ENCODE data around the gene MACROH2A1.

Gene MACROH2A1

GRCh38 chr5:135345956-135346731, 52.9 kb downstream of the MACROH2A1 start:
- H3K9me3 ChIP-seq (ENCODE audit: insufficient read depth, low read length, severe bottlenecking), result no peaks in the 10 kb centered on the region
- no peak overlapping the region for H3K9ac ChIP-seq (ENCODE audit: low read depth, low read length)
- peaks cover 21% of the 10 kb centered on the region for H3K79me2 ChIP-seq (ENCODE audit: insufficient read depth, low read length)
- no peak for DNase-seq
- no peak overlapping the region for H3K4me3 ChIP-seq (ENCODE audit: low read depth in 1 of 2, low read length in 2 of 2)
- no peaks in the 10 kb centered on the region for H3K4me1 ChIP-seq (ENCODE audit: insufficient read depth, low read length)
- no peak overlapping the region for H3K4me2 ChIP-seq (ENCODE audit: insufficient read depth, low read length)
- H2AFZ ChIP-seq (ENCODE audit: low read depth, low read length), result no peak overlapping the region
- ATAC-seq (ENCODE audit: insufficient read depth, low read depth), result no peak
- no peaks in the 10 kb centered on the region for H3K27me3 ChIP-seq (ENCODE audit: insufficient read depth, low read length, poor library complexity)
- TF ChIP-seq EZH2 (IDR thresholded peaks at IDR 0.05; ENCODE audit: borderline replicate concordance, low read depth, low read length, severe bottlenecking), result no peak
- no peak for TF ChIP-seq CTCF (IDR thresholded peaks at IDR 0.05; ENCODE audit: borderline replicate concordance, extremely low read depth, low read length, poor library complexity, severe bottlenecking)
- H4K20me1 ChIP-seq (ENCODE audit: insufficient read depth, low read length), result peaks cover 55% of the 10 kb centered on the region
- H3K36me3 ChIP-seq (ENCODE audit: insufficient read depth, low read length), result peaks cover 99% of the 10 kb centered on the region
- H3K27ac ChIP-seq (ENCODE audit: low read length), result no peak overlapping the region

GRCh38 chr5:135344349-135344748, 54.7 kb downstream of the MACROH2A1 start:
- Histone ChIP-seq H3K36me3 (ENCODE audit: insufficient read depth, low read length) (peaks cover 99% of the 10 kb centered on the region), H3K27ac (ENCODE audit: low read length) (no peak overlapping the region), H3K4me2 (ENCODE audit: insufficient read depth, low read length) (no peak overlapping the region), H3K79me2 (ENCODE audit: insufficient read depth, low read length) (peaks cover 12% of the 10 kb centered on the region), H3K9ac (ENCODE audit: low read depth, low read length) (no peak overlapping the region), H2AFZ (ENCODE audit: low read depth, low read length) (no peak overlapping the region), H3K4me3 (ENCODE audit: low read depth in 1 of 2, low read length in 2 of 2) (no peak overlapping the region), H4K20me1 (ENCODE audit: insufficient read depth, low read length) (peaks cover 44% of the 10 kb centered on the region; the same call in 1 of the 2 replicates), H3K27me3 (ENCODE audit: insufficient read depth, low read length, poor library complexity) (no peaks in the 10 kb centered on the region), H3K4me1 (ENCODE audit: insufficient read depth, low read length) (no peaks in the 10 kb centered on the region), H3K9me3 (ENCODE audit: insufficient read depth, low read length, severe bottlenecking) (no peaks in the 10 kb centered on the region)
- TF ChIP-seq EZH2 (IDR thresholded peaks at IDR 0.05; ENCODE audit: borderline replicate concordance, low read depth, low read length, severe bottlenecking) (no peak), CTCF (IDR thresholded peaks at IDR 0.05; ENCODE audit: borderline replicate concordance, extremely low read depth, low read length, poor library complexity, severe bottlenecking) (no peak)
- ATAC-seq (ENCODE audit: insufficient read depth, low read depth) (no peak), DNase-seq (no peak)

- ATAC-seq (ENCODE audit: insufficient read depth, low read depth) (no peak), DNase-seq (no peak)
- Histone ChIP-seq H2AFZ (ENCODE audit: low read depth, low read length) (no peak overlapping the region), H3K4me3 (ENCODE audit: low read depth in 1 of 2, low read length in 2 of 2) (no peak overlapping the region), H3K9ac (ENCODE audit: low read depth, low read length) (no peak overlapping the region), H3K4me2 (ENCODE audit: insufficient read depth, low read length) (no peak overlapping the region), H3K27me3 (ENCODE audit: insufficient read depth, low read length, poor library complexity) (no peaks in the 10 kb centered on the region), H3K36me3 (ENCODE audit: insufficient read depth, low read length) (peaks cover 99% of the 10 kb centered on the region), H3K27ac (ENCODE audit: low read length) (0 out of 2 replicates have a peak overlapping the region, but pooled peaks have one; percentile 8), H3K9me3 (ENCODE audit: insufficient read depth, low read length, severe bottlenecking) (no peaks in the 10 kb centered on the region), H3K4me1 (ENCODE audit: insufficient read depth, low read length) (no peaks in the 10 kb centered on the region), H4K20me1 (ENCODE audit: insufficient read depth, low read length) (peaks cover 45% of the 10 kb centered on the region; the same call in 1 of the 2 replicates), H3K79me2 (ENCODE audit: insufficient read depth, low read length) (peaks cover 8% of the 10 kb centered on the region)
- TF ChIP-seq CTCF (IDR thresholded peaks at IDR 0.05; ENCODE audit: borderline replicate concordance, extremely low read depth, low read length, poor library complexity, severe bottlenecking) (no peak), EZH2 (IDR thresholded peaks at IDR 0.05; ENCODE audit: borderline replicate concordance, low read depth, low read length, severe bottlenecking) (no peak)
These were observed 55.6 kb downstream of the MACROH2A1 start for GRCh38 chr5:135343413-135343812.

Measured in DND-41 (cell line).